ENCODE measurements around the gene KCMF1. TPM values are rescaled to one million over a fixed set of nuclear protein-coding genes. Genes with fewer than 3 reads are reported as not detected.

The KCMF1 gene
- polyA plus RNA-seq, 3 donors: 22.5 to 52.9 (median 28.5) TPM

- TF ChIP-seq CTCF (IDR thresholded peaks at IDR 0.05): peak; percentile 90
- H3K9ac ChIP-seq (ENCODE audit: insufficient read depth, low read length, poor library complexity, severe bottlenecking): no peak overlapping the region
- no peaks in the 10 kb centered on the region for H3K36me3 ChIP-seq (replicated peaks in 1 of 2; ENCODE audit: control insufficient read depth in 1 of 2, insufficient read depth in 2 of 2, low read length in 2 of 2)
- DNase-seq: peak; percentile 21 to 39 (median 35)
- intact Hi-C loops (cut with micrococcal nuclease): no loop called here
- H3K27ac Mint-ChIP-seq: no peak overlapping the region
- H3K36me3 Mint-ChIP-seq: no peaks in the 10 kb centered on the region
- H3K9me3 Mint-ChIP-seq: peaks cover 0 to 2% (median 0%) of the 10 kb centered on the region in 7 donors
- peaks cover 5 to 9% of the 10 kb centered on the region in 2 donors for H3K4me1 ChIP-seq (ENCODE audit: control insufficient read depth in 1 of 2, insufficient read depth in 2 of 2, low read length in 2 of 2)
- H3K4me2 ChIP-seq (replicated peaks; ENCODE audit: extremely low read depth, low read length, poor library complexity, severe bottlenecking): peak overlapping the region; percentile 67
- WGBS (ENCODE audit: insufficient coverage): 10% methylated on average over 15 of the region's 19 CpGs
- no peaks in the 10 kb centered on the region for H4K20me1 ChIP-seq (ENCODE audit: insufficient read depth, low read length)
- H3K9me3 ChIP-seq (replicated peaks in 1 of 2; ENCODE audit: control insufficient read depth in 1 of 2, insufficient read depth in 1 of 2, low read length in 2 of 2): no peaks in the 10 kb centered on the region
- no peak overlapping the region for H3K27ac ChIP-seq (ENCODE audit: low read depth in 1 of 2, low read length in 2 of 2)
- H3K79me2 ChIP-seq (ENCODE audit: insufficient read depth, low read length): no peaks in the 10 kb centered on the region
- peak overlapping the region in 1 of 3 experiments; percentile 61 for H3K4me3 ChIP-seq (replicated peaks in 1 of 3; ENCODE audit: low read depth in 2 of 3, low read length in 3 of 3)
- peaks cover 4 to 5% (median 4%) of the 10 kb centered on the region in 3 donors for H3K27me3 Mint-ChIP-seq (ENCODE audit: low read depth in 3 of 3)
- peaks cover 10% of the 10 kb centered on the region for H3K4me1 Mint-ChIP-seq
- H3K4me3 Mint-ChIP-seq: peak overlapping the region; percentile 59 to 84
- H2AFZ ChIP-seq (ENCODE audit: insufficient read depth, low read depth, low read length, poor library complexity, severe bottlenecking): peak overlapping the region; percentile 78
- H3K27me3 ChIP-seq (ENCODE audit: control insufficient read depth in 2 of 2, insufficient read depth in 2 of 2, low read length in 2 of 2): no peaks in the 10 kb centered on the region
Observed at GRCh38 chr2:85066874-85067351, 96.0 kb downstream of the KCMF1 start.

GRCh38 chr2:85071096-85071495 lies 100.1 kb downstream of the KCMF1 start:
- H3K4me3 ChIP-seq (replicated peaks in 1 of 3; ENCODE audit: low read depth in 2 of 3, low read length in 3 of 3): no peak overlapping the region
- Mint-ChIP-seq H3K36me3 (no peaks in the 10 kb centered on the region), H3K4me3 (no peak overlapping the region), H3K4me1 (peaks cover 21% of the 10 kb centered on the region), H3K27ac (no peak overlapping the region), H3K9me3 (peaks cover 0 to 1% (median 0%) of the 10 kb centered on the region in 7 donors), H3K27me3 (ENCODE audit: low read depth in 3 of 3) (peaks cover 0 to 1% (median 0%) of the 10 kb centered on the region in 3 donors)
- WGBS (ENCODE audit: insufficient coverage): 100% methylated on average over 1 of the region's 3 CpGs
- no peaks in the 10 kb centered on the region for H4K20me1 ChIP-seq (ENCODE audit: insufficient read depth, low read length)
- intact Hi-C loops (cut with micrococcal nuclease): no loop called here
- H2AFZ ChIP-seq (ENCODE audit: insufficient read depth, low read depth, low read length, poor library complexity, severe bottlenecking): no peak overlapping the region
- no peak overlapping the region for H3K4me2 ChIP-seq (replicated peaks; ENCODE audit: extremely low read depth, low read length, poor library complexity, severe bottlenecking)
- no peak for DNase-seq
- peaks cover 5 to 9% of the 10 kb centered on the region in 2 donors for H3K4me1 ChIP-seq (ENCODE audit: control insufficient read depth in 1 of 2, insufficient read depth in 2 of 2, low read length in 2 of 2)
- H3K9ac ChIP-seq (ENCODE audit: insufficient read depth, low read length, poor library complexity, severe bottlenecking): no peak overlapping the region
- no peaks in the 10 kb centered on the region for H3K36me3 ChIP-seq (replicated peaks in 1 of 2; ENCODE audit: control insufficient read depth in 1 of 2, insufficient read depth in 2 of 2, low read length in 2 of 2)
- H3K79me2 ChIP-seq (ENCODE audit: insufficient read depth, low read length): no peaks in the 10 kb centered on the region
- no peaks in the 10 kb centered on the region for H3K9me3 ChIP-seq (replicated peaks in 1 of 2; ENCODE audit: control insufficient read depth in 1 of 2, insufficient read depth in 1 of 2, low read length in 2 of 2)
- TF ChIP-seq CTCF (IDR thresholded peaks at IDR 0.05): no peak
- H3K27me3 ChIP-seq (ENCODE audit: control insufficient read depth in 2 of 2, insufficient read depth in 2 of 2, low read length in 2 of 2): no peaks in the 10 kb centered on the region
- H3K27ac ChIP-seq (ENCODE audit: low read depth in 1 of 2, low read length in 2 of 2): no peak overlapping the region
